Stomach (tissue), 9 donors: Measurements from ENCODE around the gene CT45A3. TPM values are rescaled to one million over a fixed set of nuclear protein-coding genes. Genes with fewer than 3 reads are reported as not detected.
"Not testable (repeated sequence)": the region's sequence is repeated elsewhere in the genome, so short reads cannot be mapped to it uniquely, and the experiment has no call there.

ENCODE experiments used
- DNase-seq, 2 donors: peaks; one replicate each; pipeline versions ENCODE4 v3.0.0 to v3.0.0-alpha.2; 2013 to 2019
- H3K27ac ChIP-seq, 5 donors: fragments of 200-600 bp in 4 of 5; sonication (generic) in 4 of 5; one replicate each; pipeline ENCODE4 v1.5.1; 2013 to 2019; ENCODE audit warnings: mild to moderate bottlenecking in 1 of 5, moderate library complexity in 1 of 5
- H3K27me3 ChIP-seq, 3 donors: fragments of 200-600 bp; sonication (generic); one replicate each; pipeline ENCODE4 v1.5.1; 2017 to 2019; ENCODE audit warnings: mixed run types in 1 of 3
- H3K36me3 ChIP-seq, 4 donors: fragments of 200-600 bp; sonication (generic); 1 replicate in 3 of 4; 2 replicates in 1 of 4; pipeline ENCODE4 v1.5.1; 2016 to 2019
- H3K4me1 ChIP-seq, 4 donors: fragments of 200-600 bp; sonication (generic); one replicate each; pipeline ENCODE4 v1.5.1; 2016 to 2019
- H3K4me3 ChIP-seq, 4 donors: fragments of 200-600 bp; sonication (generic) in 3 of 4; one replicate each; pipeline ENCODE4 v1.5.1; 2016 to 2019; ENCODE audit warnings: mild to moderate bottlenecking in 1 of 4
- H3K9me3 ChIP-seq, 4 donors: fragments of 200-600 bp; sonication (generic); one replicate each; pipeline ENCODE4 v1.5.1; 2016 to 2019
- CTCF ChIP-seq, 7 experiments: fragments of 450-650 bp in 4 of 7; fragments of 200-600 bp in 3 of 7; sonication (generic) in 3 of 7; IDR thresholded peaks; one replicate each; pipeline ENCODE4 v1.5.1; 2016 to 2019; ENCODE audit warnings: antibody characterized with exemption in 7 of 7, control low read depth in 2 of 7, mild to moderate bottlenecking in 1 of 7
- EP300 ChIP-seq: sonication (generic); formaldehyde crosslinking; IDR thresholded peaks from one replicate; pipeline ENCODE4 v1.6.1; 2017; ENCODE audit warnings: antibody characterized with exemption
- POLR2A ChIP-seq, 4 donors: fragments of 450-650 bp; IDR thresholded peaks; one replicate each; pipeline ENCODE4 v1.6.1; 2016; ENCODE audit warnings: antibody characterized with exemption in 4 of 4, control low read depth in 2 of 4, mild to moderate bottlenecking in 1 of 4, moderate library complexity in 1 of 4
- POLR2AphosphoS5 ChIP-seq, 3 donors: sonication (generic); formaldehyde crosslinking; IDR thresholded peaks; one replicate each; pipeline ENCODE4 v1.6.1; 2016; ENCODE audit warnings: antibody characterized with exemption in 3 of 3
- WGBS, 5 donors: extraction: QIAGEN DNeasy Blood & Tissue Kit in 3 of 5; methylation state at CpG; one replicate each; pipeline versions ENCODE4 v1.1.5 to v1.1.7; 2013 to 2018; 5-methylcytosine and 5-hydroxymethylcytosine counted together
- intact Hi-C: fragments of 100-400 bp; cut with DNase I; formaldehyde crosslinking; loops from one replicate; pipeline ENCODE4 v1.15.1; 2023; ENCODE audit warnings: low total_unique reads
- polyA plus RNA-seq, 3 donors: library from polyadenylated mRNA; stranded (reverse); fragments of 200-250 nt; gene quantifications; one replicate each; pipeline ENCODE4 v1.2.3, GENCODE V29; 2013
- small RNA-seq, 4 donors: library from RNA; depleted of rRNA; stranded (forward); fragments of <200 nt; gene quantifications; one replicate each; pipeline ENCODE3, GENCODE V24; 2016
- total RNA-seq, 5 donors: library from RNA; depleted of rRNA; stranded (reverse); fragments of >200 nt; gene quantifications; one replicate each; pipeline versions ENCODE4 v1.1.0 to v1.2.3, GENCODE V29; 2014 to 2016
- donor health status: healthy with polysubstance abuse.
- donor health status: Bipolar disorder and iron deficiency.
- donor health status: healthy.

CT45A3 gene
- total and polyA plus RNA-seq, 8 donors = not detected

GRCh38 chrX:135737366-135738071 lies 30.5 kb downstream of the CT45A3 start:
- H3K27ac ChIP-seq = no peak overlapping the region
- H3K4me1 ChIP-seq = no peaks in the 10 kb centered on the region
- H3K4me3 ChIP-seq = no peak overlapping the region
- no peak for DNase-seq
- H3K36me3 ChIP-seq = no peaks in the 10 kb centered on the region
- H3K27me3 ChIP-seq = no peaks in the 10 kb centered on the region
- 26 to 50% (median 48%) methylated on average over 4 of the region's 4 CpGs for WGBS, 5 donors
- no peak for TF ChIP-seq CTCF (IDR thresholded peaks at IDR 0.05)
- TF ChIP-seq EP300 = no peak
- no peak for TF ChIP-seq POLR2AphosphoS5 (IDR thresholded peaks at IDR 0.05)
- TF ChIP-seq POLR2A (IDR thresholded peaks at IDR 0.05) = no peak
- no peaks in the 10 kb centered on the region for H3K9me3 ChIP-seq
- intact Hi-C loops = no loop called here

- H3K4me1 ChIP-seq, intact Hi-C loops, H3K27me3 ChIP-seq, H3K36me3 ChIP-seq, H3K27ac ChIP-seq, H3K9me3 ChIP-seq, DNase-seq, H3K4me3 ChIP-seq: not testable (repeated sequence)
- WGBS, 5 donors = 63 to 77% (median 70%) methylated on average over 5 of the region's 5 CpGs
Measured at GRCh38 chrX:135734666-135735065, 33.3 kb downstream of the CT45A3 start.

- Histone ChIP-seq H3K27me3 (no peaks in the 10 kb centered on the region), H3K4me1 (no peaks in the 10 kb centered on the region), H3K9me3 (no peaks in the 10 kb centered on the region), H3K27ac (no peak overlapping the region), H3K36me3 (no peaks in the 10 kb centered on the region), H3K4me3 (no peak overlapping the region)
- WGBS, 5 donors = 82 to 90% (median 88%) methylated on average over 17 to 20 of the region's 20 CpGs; no CpG with 5 or more reads in 1 of the 5 donors
- no peak for DNase-seq
- TF ChIP-seq POLR2A (IDR thresholded peaks at IDR 0.05) (no peak), CTCF (IDR thresholded peaks at IDR 0.05) (no peak), POLR2AphosphoS5 (IDR thresholded peaks at IDR 0.05) (no peak), EP300 (no peak)
- intact Hi-C loops = no loop called here
Measured at GRCh38 chrX:135713795-135714194, 54.2 kb downstream of the CT45A3 start.

- DNase-seq, H3K27me3 ChIP-seq, intact Hi-C loops, H3K36me3 ChIP-seq, H3K4me3 ChIP-seq, H3K9me3 ChIP-seq, H3K27ac ChIP-seq, H3K4me1 ChIP-seq: not testable (repeated sequence)
- WGBS, 5 donors = 72 to 100% (median 89%) methylated on average over 1 to 12 of the region's 15 CpGs
Measured at GRCh38 chrX:135713183-135713689, 54.8 kb downstream of the CT45A3 start, which contains the start of gene CT45A1. CT45A1 (plus strand) TSS chrX:135713639; CDS start chrX:135718941, 5,302 bp downstream.

Small RNA genes within 50 kb of the gene (small RNA-seq; reads per million reads assigned to genes)
- gene AC240442.1 = 0 reads per million in 4 donors

Other genes with a start within 250 kb of the CT45A3 start
- gene INTS6L, start 247.5 kb downstream of the CT45A3 start, total RNA-seq = 10 to 100 TPM in 4 of 5 donors, 1 to 10 TPM in 1; 5.3 to 41.7 (median 13.0) TPM
- 1 to 10 TPM; 1.4 to 9.4 (median 2.0) TPM for gene INTS6L, start 247.5 kb downstream of the CT45A3 start, polyA plus RNA-seq
- not detected for gene CT45A1, start 54.6 kb downstream of the CT45A3 start, total RNA-seq
- gene CT45A1, start 54.6 kb downstream of the CT45A3 start, polyA plus RNA-seq = not detected
- not detected for gene CT45A5, start 17.3 kb upstream of the CT45A3 start, total RNA-seq
- gene CT45A5, start 17.3 kb upstream of the CT45A3 start, polyA plus RNA-seq = not detected
- gene CT45A6, start 34.6 kb upstream of the CT45A3 start, total RNA-seq = not detected
- not detected for gene CT45A6, start 34.6 kb upstream of the CT45A3 start, polyA plus RNA-seq
- gene CT45A2, start 51.8 kb upstream of the CT45A3 start, total RNA-seq = not detected
- not detected for gene CT45A2, start 51.8 kb upstream of the CT45A3 start, polyA plus RNA-seq
- gene CT45A7, start 69.1 kb upstream of the CT45A3 start, total RNA-seq = not detected
- not detected for gene CT45A7, start 69.1 kb upstream of the CT45A3 start, polyA plus RNA-seq
- not detected for gene CT45A8, start 86.3 kb upstream of the CT45A3 start, total RNA-seq
- gene CT45A8, start 86.3 kb upstream of the CT45A3 start, polyA plus RNA-seq = not detected
- gene CT45A9, start 103.6 kb upstream of the CT45A3 start, total RNA-seq = not detected
- gene CT45A9, start 103.6 kb upstream of the CT45A3 start, polyA plus RNA-seq = not detected
- gene CT45A10, start 125.3 kb upstream of the CT45A3 start, total RNA-seq = not detected
- not detected for gene CT45A10, start 125.3 kb upstream of the CT45A3 start, polyA plus RNA-seq
- not detected for gene SAGE1, start 125.5 kb upstream of the CT45A3 start, total RNA-seq
- gene SAGE1, start 125.5 kb upstream of the CT45A3 start, polyA plus RNA-seq = not detected
- 10 to 100 TPM in 4 of 5 donors, 1 to 10 TPM in 1; 4.3 to 27.2 (median 12.9) TPM for gene MMGT1, start 205.8 kb upstream of the CT45A3 start, total RNA-seq
- gene MMGT1, start 205.8 kb upstream of the CT45A3 start, polyA plus RNA-seq = 1 to 10 TPM; 6.3 to 8.9 (median 7.2) TPM
- gene SLC9A6, start 217.2 kb upstream of the CT45A3 start, total RNA-seq = 10 to 100 TPM in 1 of 5 donors, 1 to 10 TPM in 3, under 1 TPM in 1; 0.58 to 26.4 (median 8.8) TPM
- 1 to 10 TPM; 1.2 to 6.9 (median 3.9) TPM for gene SLC9A6, start 217.2 kb upstream of the CT45A3 start, polyA plus RNA-seq